Activated CD8-positive, alpha-beta memory T cell treated with anti-CD3 and anti-CD28 coated beads for 24 hours (primary cell): Measurements from ENCODE around the gene RHO.
"Not testable (repeated sequence)": the region's sequence is repeated elsewhere in the genome, so short reads cannot be mapped to it uniquely, and the experiment has no call there.

Experiments used
- DNase-seq: peaks from one replicate; pipeline ENCODE4 v3.0.0-alpha.2; 2020

Gene RHO

GRCh38 chr3:129500334-129500658 lies 28.1 kb upstream of the RHO start:
- no peak for DNase-seq

- DNase-seq: no peak
These were observed 26.8 kb upstream of the RHO start for GRCh38 chr3:129501630-129502029.

GRCh38 chr3:129502641-129503408 lies 25.6 kb upstream of the RHO start:
- no peak for DNase-seq

GRCh38 chr3:129503471-129504291 lies 24.8 kb upstream of the RHO start:
- DNase-seq: no peak

- DNase-seq: no peak
These were observed 23.9 kb upstream of the RHO start for GRCh38 chr3:129504471-129505100.

- DNase-seq: no peak
These were observed 23.1 kb upstream of the RHO start for GRCh38 chr3:129505341-129505740.

GRCh38 chr3:129506231-129506742 lies 22.2 kb upstream of the RHO start:
- no peak for DNase-seq

- DNase-seq: no peak
These were observed 21.1 kb upstream of the RHO start for GRCh38 chr3:129507181-129507831.

- no peak for DNase-seq
These were observed 15.8 kb upstream of the RHO start for GRCh38 chr3:129512595-129512994.

- no peak for DNase-seq
These were observed 14.7 kb upstream of the RHO start for GRCh38 chr3:129513705-129514104.

GRCh38 chr3:129514110-129514509 lies 14.3 kb upstream of the RHO start:
- DNase-seq: no peak

- DNase-seq: no peak
These were observed 13.9 kb upstream of the RHO start for GRCh38 chr3:129514563-129514962.

- DNase-seq: not testable (repeated sequence)
These were observed 13.2 kb upstream of the RHO start for GRCh38 chr3:129515108-129515820.

GRCh38 chr3:129515821-129516432 lies 12.5 kb upstream of the RHO start:
- not testable (repeated sequence) for DNase-seq

- no peak for DNase-seq
These were observed 10.9 kb upstream of the RHO start for GRCh38 chr3:129517516-129517915.

- DNase-seq: no peak
These were observed 10.3 kb upstream of the RHO start for GRCh38 chr3:129518038-129518561.

- DNase-seq: no peak
These were observed 9.9 kb upstream of the RHO start for GRCh38 chr3:129518581-129518980.

- DNase-seq: no peak
These were observed 9.0 kb upstream of the RHO start for GRCh38 chr3:129519449-129519848.

GRCh38 chr3:129519896-129520715 lies 8.3 kb upstream of the RHO start:
- DNase-seq: no peak

GRCh38 chr3:129520960-129521359 lies 7.5 kb upstream of the RHO start:
- no peak for DNase-seq

GRCh38 chr3:129521611-129522010 lies 6.8 kb upstream of the RHO start:
- DNase-seq: no peak
